DND-41 (cell line): Measurements from ENCODE around the gene KLHL3.

ENCODE experiments used
- CTCF ChIP-seq: IDR thresholded peaks from 2 replicates; pipeline ENCODE4 v1.5.1; 2012; ENCODE audit warnings: borderline replicate concordance, low read length, moderate library complexity, mild to moderate bottlenecking; ENCODE audit not compliant: poor library complexity, severe bottlenecking; ENCODE audit errors: extremely low read depth
- EZH2 ChIP-seq: IDR thresholded peaks from 3 replicates; pipeline ENCODE4 v1.6.1; 2012; ENCODE audit warnings: borderline replicate concordance, low read depth, mild to moderate bottlenecking, moderate library complexity, low read length, inconsistent platforms; ENCODE audit not compliant: severe bottlenecking

- no peak for TF ChIP-seq CTCF
- TF ChIP-seq EZH2: no peak
These were observed 54.7 kb downstream of the KLHL3 start for GRCh38 chr5:137681191-137681590.
